ENCODE measurements around the gene SH3BGRL.

DNA sequence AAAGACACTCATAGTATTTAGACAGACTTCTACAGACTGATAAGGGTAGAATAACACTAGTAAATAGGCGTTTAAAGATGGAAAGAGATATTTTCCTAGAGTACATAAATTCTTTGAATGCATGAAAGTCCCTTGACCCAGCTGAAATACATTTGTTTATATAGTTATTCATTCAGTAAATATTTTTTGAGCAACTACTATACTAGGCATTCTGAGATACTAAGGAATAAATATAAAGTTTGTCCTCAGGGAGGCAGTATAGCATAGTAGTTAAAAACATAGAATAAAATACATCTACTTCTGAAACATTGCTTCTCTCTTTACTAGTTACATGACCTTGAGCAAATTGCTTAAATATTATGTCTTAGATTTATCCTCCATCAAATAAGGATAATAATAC, 27.6 kb upstream of the SH3BGRL start:
- no peak for TF ChIP-seq SNAPC2 (CRISPR knock-in tag; IDR thresholded peaks at IDR 0.05)
- TF ChIP-seq ZNF34 (CRISPR knock-in tag; IDR thresholded peaks at IDR 0.05; ENCODE audit: borderline replicate concordance): no peak
- TF ChIP-seq MAFK (conservative IDR thresholded peaks at IDR 0.05 in 1 of 2, IDR thresholded peaks at IDR 0.05 in 1 of 2; ENCODE audit: low read length in 2 of 2): no peak
- TF ChIP-seq ATF7-NPFF (CRISPR knock-in tag; IDR thresholded peaks at IDR 0.05; ENCODE audit: low read depth): no peak
- TF ChIP-seq TRIM24 (CRISPR knock-in tag; IDR thresholded peaks at IDR 0.05): no peak
- no peak for TF ChIP-seq BHLHE40 (IDR thresholded peaks at IDR 0.05; ENCODE audit: low read length)
- no peak for TF ChIP-seq ZNF160 (CRISPR knock-in tag; IDR thresholded peaks at IDR 0.05)
- no peak for TF ChIP-seq CTCF (CRISPR knock-in tag; IDR thresholded peaks at IDR 0.05)
- no peak for TF ChIP-seq FOXJ3 (CRISPR knock-in tag; IDR thresholded peaks at IDR 0.05; ENCODE audit: borderline replicate concordance)
- TF ChIP-seq ZNF644 (CRISPR knock-in tag; IDR thresholded peaks at IDR 0.05; ENCODE audit: low read depth): no peak
- no peak for TF ChIP-seq ZNF207 (IDR thresholded peaks at IDR 0.05; ENCODE audit: borderline replicate concordance)

All from HepG2 (cell line).